ENCODE data around the gene GALNTL6.

GRCh38 chr4:172514801-172515200 is 701.6 kb downstream of the GALNTL6 start:
- TF ChIP-seq EZH2phosphoT487 (IDR thresholded peaks at IDR 0.05; ENCODE audit: insufficient read depth, low read depth) = no peak
- TF ChIP-seq EZH2 (IDR thresholded peaks at IDR 0.05; ENCODE audit: insufficient read depth, poor library complexity, severe bottlenecking) = no peak
